ENCODE data around the gene ABI3BP.
A peak's percentile ranks its signal among the peaks of the same experiment; 100 is the strongest.
"Not testable (repeated sequence)": the region's sequence is repeated elsewhere in the genome, so short reads cannot be mapped to it uniquely, and the experiment has no call there.

The ABI3BP gene

GRCh38 chr3:100954199-100954935 lies 38.9 kb downstream of the ABI3BP start:
- no peak overlapping the region for H3K4me3 ChIP-seq (ENCODE audit: low read length)
- no peak for TF ChIP-seq CTCF (IDR thresholded peaks at IDR 0.05; ENCODE audit: insufficient read depth, low read depth, low read length, missing control alignments)
- DNase-seq (ENCODE audit: low read depth), result no peak

- TF ChIP-seq CTCF (IDR thresholded peaks at IDR 0.05; ENCODE audit: insufficient read depth, low read depth, low read length, missing control alignments), result no peak
- H3K4me3 ChIP-seq (ENCODE audit: low read length), result no peak overlapping the region
- DNase-seq (ENCODE audit: low read depth), result no peak
Observed at GRCh38 chr3:100953103-100953502, 40.1 kb downstream of the ABI3BP start.

GRCh38 chr3:100947119-100947518 lies 46.1 kb downstream of the ABI3BP start:
- DNase-seq (ENCODE audit: low read depth), result no peak
- TF ChIP-seq CTCF (IDR thresholded peaks at IDR 0.05; ENCODE audit: insufficient read depth, low read depth, low read length, missing control alignments), result no peak
- no peak overlapping the region for H3K4me3 ChIP-seq (ENCODE audit: low read length)

- DNase-seq (ENCODE audit: low read depth); H3K4me3 ChIP-seq (ENCODE audit: low read length): not testable (repeated sequence)
Observed at GRCh38 chr3:100946096-100946495, 47.1 kb downstream of the ABI3BP start.

GRCh38 chr3:100941451-100941850 lies 51.8 kb downstream of the ABI3BP start:
- no peak overlapping the region for H3K4me3 ChIP-seq (ENCODE audit: low read length)
- no peak for TF ChIP-seq CTCF (IDR thresholded peaks at IDR 0.05; ENCODE audit: insufficient read depth, low read depth, low read length, missing control alignments)
- DNase-seq (ENCODE audit: low read depth), result peak; percentile 8

- no peak for TF ChIP-seq CTCF (IDR thresholded peaks at IDR 0.05; ENCODE audit: insufficient read depth, low read depth, low read length, missing control alignments)
- H3K4me3 ChIP-seq (ENCODE audit: low read length), result no peak overlapping the region
- peak; percentile 92 for DNase-seq (ENCODE audit: low read depth)
Observed at GRCh38 chr3:100941041-100941440, 52.2 kb downstream of the ABI3BP start.

- H3K4me3 ChIP-seq (ENCODE audit: low read length), result no peak overlapping the region
- DNase-seq (ENCODE audit: low read depth), result peak; percentile 24
- TF ChIP-seq CTCF (IDR thresholded peaks at IDR 0.05; ENCODE audit: insufficient read depth, low read depth, low read length, missing control alignments), result no peak
Observed at GRCh38 chr3:100936931-100937330, 56.3 kb downstream of the ABI3BP start.

Measured in epithelial cell of esophagus (primary cell).